ENCODE results near the gene DHRS7B.
"Not testable (repeated sequence)": the region's sequence is repeated elsewhere in the genome, so short reads cannot be mapped to it uniquely, and the experiment has no call there.

The DHRS7B gene

GRCh38 chr17:21184570-21184969 is 57.8 kb downstream of the DHRS7B start:
- no peak for DNase-seq

GRCh38 chr17:21185061-21185460 is 58.3 kb downstream of the DHRS7B start:
- no peak for DNase-seq

- no peak for DNase-seq
Measured at GRCh38 chr17:21186399-21187187, 59.8 kb downstream of the DHRS7B start.

- no peak for DNase-seq
Measured at GRCh38 chr17:21189361-21189760, 62.6 kb downstream of the DHRS7B start.

- no peak for DNase-seq
Measured at GRCh38 chr17:21190078-21190477, 63.3 kb downstream of the DHRS7B start.

GRCh38 chr17:21191698-21192097 is 64.9 kb downstream of the DHRS7B start:
- DNase-seq = no peak

GRCh38 chr17:21192414-21192813 is 65.7 kb downstream of the DHRS7B start:
- DNase-seq = not testable (repeated sequence)

- DNase-seq = no peak
Measured at GRCh38 chr17:21193031-21193430, 66.3 kb downstream of the DHRS7B start.

- DNase-seq = no peak
Measured at GRCh38 chr17:21194226-21194625, 67.5 kb downstream of the DHRS7B start.

- no peak for DNase-seq
Measured at GRCh38 chr17:21194703-21195102, 67.9 kb downstream of the DHRS7B start.

- no peak for DNase-seq
Measured at GRCh38 chr17:21196126-21196525, 69.4 kb downstream of the DHRS7B start.

- DNase-seq = no peak
Measured at GRCh38 chr17:21198411-21198810, 71.6 kb downstream of the DHRS7B start.

GRCh38 chr17:21199311-21199710 is 72.5 kb downstream of the DHRS7B start:
- DNase-seq = no peak

- DNase-seq = no peak
Measured at GRCh38 chr17:21199856-21200255, 73.1 kb downstream of the DHRS7B start.

- no peak for DNase-seq
Measured at GRCh38 chr17:21200590-21201297, 74.0 kb downstream of the DHRS7B start.

- DNase-seq = no peak
Measured at GRCh38 chr17:21201298-21201595, 74.5 kb downstream of the DHRS7B start.

GRCh38 chr17:21201874-21202273 is 75.1 kb downstream of the DHRS7B start:
- DNase-seq = no peak

- no peak for DNase-seq
Measured at GRCh38 chr17:21202512-21202911, 75.7 kb downstream of the DHRS7B start.

GRCh38 chr17:21204935-21205334 is 78.2 kb downstream of the DHRS7B start:
- no peak for DNase-seq

- no peak for DNase-seq
Measured at GRCh38 chr17:21208352-21208751, 81.6 kb downstream of the DHRS7B start.

- DNase-seq = no peak
Measured at GRCh38 chr17:21209511-21210175, 82.9 kb downstream of the DHRS7B start.

GRCh38 chr17:21210411-21211076 is 83.8 kb downstream of the DHRS7B start:
- no peak for DNase-seq

- no peak for DNase-seq
Measured at GRCh38 chr17:21211825-21212479, 85.2 kb downstream of the DHRS7B start.
